Measurements from ENCODE around the gene FUZ. TPM values are rescaled to one million over a fixed set of nuclear protein-coding genes. Genes with fewer than 3 reads are reported as not detected.

Gene FUZ
- 10 to 100 TPM in 1 of 2 donors, 1 to 10 TPM in 1; 7.4 to 14.9 TPM for total RNA-seq

- DNase-seq, result peak; percentile 97
- intact Hi-C loops (cut with DNase I), result loop anchor here (10.0 kb wide), 1 partner anchor 52 kb away; the partner anchor contains the start of gene PNKP
- Histone ChIP-seq H3K9me3 (no peaks in the 10 kb centered on the region), H3K9ac (ENCODE audit: low read depth in 2 of 2, low read length in 2 of 2) (peak within 1 kb of the TSS; percentile 45 to 79), H3K36me3 (no peaks in the 10 kb centered on the region), H3K27me3 (no peaks in the 10 kb centered on the region), H3K27ac (peak within 1 kb of the TSS; percentile 76), H3K4me3 (peak within 1 kb of the TSS; percentile 63), H3K4me1 (no peaks in the 10 kb centered on the region)
- TF ChIP-seq CTCF (IDR thresholded peaks at IDR 0.05), result no peak
Observed at GRCh38 chr19:49812997-49813861, at the start of gene FUZ. Gene FUZ (minus strand): TSS chr19:49813292. CDS start chr19:49813106, 186 bp downstream.

- peak; percentile 26 for DNase-seq
- Histone ChIP-seq H3K27me3 (no peaks in the 10 kb centered on the region), H3K4me1 (peaks cover 15% of the 10 kb centered on the region), H3K4me3 (no peak overlapping the region), H3K27ac (no peak overlapping the region), H3K36me3 (no peaks in the 10 kb centered on the region), H3K9me3 (no peaks in the 10 kb centered on the region), H3K9ac (ENCODE audit: low read depth in 2 of 2, low read length in 2 of 2) (no peak overlapping the region)
- TF ChIP-seq CTCF (IDR thresholded peaks at IDR 0.05), result no peak
- intact Hi-C loops (cut with DNase I), result loop anchor here (10.0 kb wide), 1 partner anchor 48 kb away; the partner anchor contains the start of genes FUZ and MED25
Observed at GRCh38 chr19:49862391-49863253, 49.5 kb upstream of the FUZ start.

- Histone ChIP-seq H3K4me3 (no peak overlapping the region), H3K36me3 (peaks cover 7% of the 10 kb centered on the region), H3K4me1 (peaks cover 15% of the 10 kb centered on the region), H3K27me3 (no peaks in the 10 kb centered on the region), H3K27ac (no peak overlapping the region), H3K9me3 (no peaks in the 10 kb centered on the region), H3K9ac (ENCODE audit: low read depth in 2 of 2, low read length in 2 of 2) (no peak overlapping the region)
- no peak for TF ChIP-seq CTCF (IDR thresholded peaks at IDR 0.05)
- intact Hi-C loops (cut with DNase I), result loop anchor here (10.0 kb wide), 1 partner anchor 47 kb away; the partner anchor contains the start of genes FUZ and MED25
- no peak for DNase-seq
Observed at GRCh38 chr19:49861541-49862378, 48.7 kb upstream of the FUZ start.

GRCh38 chr19:49861107-49861506 lies 48.0 kb upstream of the FUZ start:
- Histone ChIP-seq H3K36me3 (peaks cover 11% of the 10 kb centered on the region), H3K27ac (no peak overlapping the region), H3K9me3 (no peaks in the 10 kb centered on the region), H3K9ac (ENCODE audit: low read depth in 2 of 2, low read length in 2 of 2) (no peak overlapping the region), H3K4me1 (peaks cover 11% of the 10 kb centered on the region), H3K4me3 (no peak overlapping the region), H3K27me3 (no peaks in the 10 kb centered on the region)
- intact Hi-C loops (cut with DNase I), result loop anchor here (10.0 kb wide), 1 partner anchor 46 kb away; the partner anchor contains the start of genes FUZ and MED25
- no peak for DNase-seq
- no peak for TF ChIP-seq CTCF (IDR thresholded peaks at IDR 0.05)

All from colonic mucosa (tissue), 4 donors.